Small intestine (tissue), 7 donors: ENCODE results near the gene TRIM59. TPM values are rescaled to one million over a fixed set of nuclear protein-coding genes. Genes with fewer than 3 reads are reported as not detected.
A peak's percentile ranks its signal among the peaks of the same experiment; 100 is the strongest.

Source experiments
- DNase-seq, 2 donors: peaks; one replicate each; pipeline versions ENCODE4 v3.0.0 to v3.0.0-alpha.2; 2013
- FAIRE-seq: peaks from 2 replicates; lab custom pipeline; 2012; peaks lifted over from hg19 to GRCh38; lab: Jason Lieb, UNC
- H3K27ac ChIP-seq, 3 donors: one replicate each; pipeline ENCODE4 v1.5.1; 2013; ENCODE audit warnings: low read length in 2 of 3, mild to moderate bottlenecking in 2 of 3, control low read depth in 1 of 3, inconsistent platforms in 1 of 3, low read depth in 1 of 3, moderate library complexity in 1 of 3
- H3K27me3 ChIP-seq, 3 donors: one replicate each; pipeline ENCODE4 v1.6.1; 2013; ENCODE audit warnings: low read length in 3 of 3, inconsistent platforms in 1 of 3; ENCODE audit not compliant: control insufficient read depth in 3 of 3, insufficient read depth in 3 of 3
- H3K36me3 ChIP-seq, 3 donors: one replicate each; pipeline ENCODE4 v1.6.1; 2013; ENCODE audit warnings: low read length in 3 of 3, inconsistent platforms in 1 of 3, low read depth in 1 of 3, mild to moderate bottlenecking in 1 of 3, moderate library complexity in 1 of 3; ENCODE audit not compliant: control insufficient read depth in 3 of 3, insufficient read depth in 2 of 3
- H3K4me1 ChIP-seq, 3 donors: one replicate each; pipeline ENCODE4 v1.6.1; 2013; ENCODE audit warnings: low read length in 2 of 3, inconsistent platforms in 1 of 3, low read depth in 1 of 3, mild to moderate bottlenecking in 1 of 3, moderate library complexity in 1 of 3; ENCODE audit not compliant: control insufficient read depth in 3 of 3, insufficient read depth in 2 of 3
- H3K4me3 ChIP-seq, 3 donors: one replicate each; pipeline ENCODE4 v1.5.1; 2013; ENCODE audit warnings: low read length in 3 of 3, control low read depth in 1 of 3, inconsistent platforms in 1 of 3, low read depth in 1 of 3, mild to moderate bottlenecking in 1 of 3, moderate library complexity in 1 of 3
- H3K9me3 ChIP-seq, 2 donors: one replicate each; pipeline ENCODE4 v1.6.1; 2013; ENCODE audit warnings: low read depth in 1 of 2, low read length in 1 of 2; ENCODE audit not compliant: control insufficient read depth in 2 of 2, insufficient read depth in 1 of 2
- WGBS, 3 donors: extraction: QIAGEN DNeasy Blood & Tissue Kit; methylation state at CpG; one replicate each; pipeline ENCODE4 v1.1.7; 2013; 5-methylcytosine and 5-hydroxymethylcytosine counted together
- polyA plus RNA-seq, 4 donors: library from polyadenylated mRNA; stranded (reverse) in 3 of 4; unstranded in 1 of 4; fragments of 200-250 nt in 3 of 4; fragments of 120-200 nt in 1 of 4; gene quantifications; one replicate each; pipeline versions ENCODE4 v1.2.1 to v1.2.3, GENCODE V29; 2013
- donor health status: healthy with polysubstance abuse.
- donor health status: control.
- donor health status: control.
- donor health status: Bipolar disorder and iron deficiency.
- donor health status: healthy.

The TRIM59 gene
- polyA plus RNA-seq, 4 donors = 0.54 to 12.2 (median 3.2) TPM

- Histone ChIP-seq H3K9me3 (no peaks in the 10 kb centered on the region), H3K36me3 (peaks cover 3 to 14% (median 4%) of the 10 kb centered on the region in 3 donors), H3K27ac (no peak overlapping the region), H3K4me3 (no peak overlapping the region), H3K4me1 (no peaks in the 10 kb centered on the region), H3K27me3 (no peaks in the 10 kb centered on the region)
- DNase-seq (no peak), FAIRE-seq (no peak)
- 79 to 92% (median 80%) methylated on average over 5 of the region's 5 CpGs for WGBS, 3 donors
Observed at GRCh38 chr3:160437083-160437455, 12.5 kb downstream of the TRIM59 start.

- Histone ChIP-seq H3K4me1 (no peaks in the 10 kb centered on the region), H3K27me3 (no peaks in the 10 kb centered on the region), H3K36me3 (peaks cover 3 to 18% (median 4%) of the 10 kb centered on the region in 3 donors), H3K9me3 (no peaks in the 10 kb centered on the region), H3K4me3 (no peak overlapping the region), H3K27ac (no peak overlapping the region)
- DNase-seq = no peak
- WGBS, 3 donors = 84 to 94% (median 89%) methylated on average over 1 of the region's 1 CpG
- FAIRE-seq = no peak
Observed at GRCh38 chr3:160435747-160436146, 13.8 kb downstream of the TRIM59 start.

DNA sequence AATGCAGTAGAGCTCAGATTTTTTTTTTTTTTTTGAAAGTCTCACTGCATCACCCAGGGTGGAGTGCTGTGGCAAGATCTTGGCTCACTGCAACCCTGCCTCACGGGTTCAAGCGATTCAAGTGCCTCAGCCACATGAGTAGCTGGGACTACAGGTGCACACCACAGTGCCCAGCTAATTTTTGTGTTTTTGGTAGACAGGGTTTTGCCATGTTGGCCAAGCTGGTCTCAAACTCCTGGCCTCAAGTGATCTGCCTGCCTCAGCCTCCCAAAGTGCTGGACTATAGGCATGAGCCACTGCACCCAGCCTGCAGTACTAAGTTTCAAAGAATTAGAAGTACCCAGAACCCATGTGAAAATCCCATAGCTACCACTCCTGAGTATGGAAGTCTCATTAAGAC, 14.5 kb downstream of the TRIM59 start:
- no peaks in the 10 kb centered on the region for H3K9me3 ChIP-seq
- no peaks in the 10 kb centered on the region for H3K27me3 ChIP-seq
- H3K4me3 ChIP-seq = no peak overlapping the region
- peaks cover 3 to 15% (median 3%) of the 10 kb centered on the region in 3 donors for H3K36me3 ChIP-seq
- no peak for DNase-seq
- 91 to 97% (median 94%) methylated on average over 2 of the region's 2 CpGs for WGBS, 3 donors
- H3K4me1 ChIP-seq = no peaks in the 10 kb centered on the region
- H3K27ac ChIP-seq = no peak overlapping the region
- no peak for FAIRE-seq

DNA sequence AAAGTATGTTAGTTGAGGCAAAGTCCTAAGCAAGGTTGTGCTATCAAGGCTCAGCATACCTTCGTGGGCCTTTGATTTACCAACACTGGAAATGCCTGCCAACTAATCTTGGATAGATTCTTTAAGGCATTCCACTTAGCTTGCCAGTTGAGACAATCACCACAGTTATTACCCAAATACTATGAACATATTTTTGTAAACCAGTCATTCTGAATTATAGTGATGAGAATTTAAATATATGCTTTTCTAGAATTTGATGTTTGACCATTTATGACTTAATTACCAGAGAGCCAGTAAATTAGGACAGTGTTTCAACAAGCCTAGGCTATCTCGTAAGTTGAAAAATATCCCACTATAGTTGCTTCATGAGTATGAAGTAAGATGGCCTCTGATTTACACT, 15.5 kb downstream of the TRIM59 start:
- FAIRE-seq = no peak

GRCh38 chr3:160427832-160428424, 21.7 kb downstream of the TRIM59 start:
- no peak for FAIRE-seq

More for the DNA sequence above, 15.5 kb downstream of the TRIM59 start:
- Histone ChIP-seq H3K36me3 (peaks cover 3 to 22% (median 6%) of the 10 kb centered on the region in 3 donors), H3K27me3 (no peaks in the 10 kb centered on the region), H3K4me3 (no peak overlapping the region), H3K27ac (peak overlapping the region in 1 of 3 donors; percentile 20), H3K9me3 (no peaks in the 10 kb centered on the region), H3K4me1 (no peaks in the 10 kb centered on the region)
- DNase-seq = no peak
- 69 to 77% (median 74%) methylated on average over 2 of the region's 2 CpGs for WGBS, 3 donors

DNA sequence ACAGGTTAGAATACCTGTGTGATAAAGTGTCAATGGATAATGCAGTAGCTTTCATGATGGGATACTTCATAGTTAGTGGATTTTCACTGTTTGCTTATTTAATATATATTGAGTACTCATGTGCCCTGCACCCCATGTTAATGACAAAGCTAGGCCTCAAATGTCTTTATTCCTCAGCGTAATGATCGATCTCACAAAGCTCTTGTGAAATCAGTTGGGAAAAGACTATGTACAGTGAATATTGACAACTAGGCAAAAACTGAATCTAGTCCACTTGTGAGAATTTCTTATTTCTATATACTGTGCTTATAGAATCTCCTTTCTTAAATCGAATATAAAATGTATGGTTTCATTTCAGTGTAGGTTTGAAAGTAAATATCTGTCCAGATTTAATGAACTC, 32.3 kb downstream of the TRIM59 start:
- Histone ChIP-seq H3K4me1 (no peaks in the 10 kb centered on the region), H3K4me3 (no peak overlapping the region), H3K36me3 (peaks cover 4 to 16% (median 14%) of the 10 kb centered on the region in 3 donors), H3K9me3 (no peaks in the 10 kb centered on the region), H3K27ac (no peak overlapping the region), H3K27me3 (no peaks in the 10 kb centered on the region)
- DNase-seq (no peak), FAIRE-seq (no peak)
- 76 to 79% (median 79%) methylated on average over 3 of the region's 3 CpGs for WGBS, 3 donors

More at GRCh38 chr3:160427832-160428424, 21.7 kb downstream of the TRIM59 start:
- H3K27ac ChIP-seq = no peak overlapping the region
- no peak for DNase-seq
- 90 to 96% (median 96%) methylated on average over 11 of the region's 11 CpGs for WGBS, 3 donors
- H3K27me3 ChIP-seq = no peaks in the 10 kb centered on the region
- no peak overlapping the region for H3K4me3 ChIP-seq
- no peaks in the 10 kb centered on the region for H3K9me3 ChIP-seq
- peaks cover 3 to 21% (median 15%) of the 10 kb centered on the region in 3 donors for H3K36me3 ChIP-seq
- H3K4me1 ChIP-seq = no peaks in the 10 kb centered on the region

- WGBS, 3 donors = 36 to 37% (median 37%) methylated on average over 3 of the region's 3 CpGs
- Histone ChIP-seq H3K27me3 (no peaks in the 10 kb centered on the region), H3K27ac (no peak overlapping the region), H3K9me3 (no peaks in the 10 kb centered on the region), H3K4me3 (no peak overlapping the region), H3K36me3 (peaks cover 4 to 13% (median 5%) of the 10 kb centered on the region in 3 donors), H3K4me1 (no peaks in the 10 kb centered on the region)
- FAIRE-seq (peak; percentile 75), DNase-seq (peak; percentile 74 to 78)
Observed at GRCh38 chr3:160413613-160414248, 35.9 kb downstream of the TRIM59 start.

DNA sequence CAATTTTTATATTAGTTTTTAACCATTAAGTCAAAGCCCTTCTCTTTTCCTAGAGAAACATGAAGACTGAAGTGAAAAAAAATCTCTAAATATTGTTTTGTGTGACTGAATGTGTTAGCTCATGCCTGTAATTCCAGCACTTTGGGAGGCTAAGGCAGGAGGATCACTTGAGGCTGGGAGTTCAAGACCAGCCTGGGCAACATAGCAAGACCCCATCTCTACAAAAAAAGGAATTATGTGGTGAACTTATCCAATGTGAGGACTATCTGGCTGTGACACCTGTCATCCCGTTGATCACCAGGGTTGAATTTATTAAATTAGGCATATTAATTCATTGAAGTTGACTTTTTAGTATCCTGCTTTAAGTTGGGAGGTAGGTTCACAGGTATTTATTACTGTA, 37.1 kb downstream of the TRIM59 start:
- WGBS, 3 donors = 31 to 54% (median 46%) methylated on average over 1 of the region's 1 CpG

More for the DNA sequence above, 37.1 kb downstream of the TRIM59 start:
- no peaks in the 10 kb centered on the region for H3K27me3 ChIP-seq
- FAIRE-seq = no peak
- H3K36me3 ChIP-seq = peaks cover 4 to 13% (median 5%) of the 10 kb centered on the region in 3 donors
- no peak overlapping the region for H3K27ac ChIP-seq
- no peaks in the 10 kb centered on the region for H3K4me1 ChIP-seq
- H3K4me3 ChIP-seq = no peak overlapping the region
- no peaks in the 10 kb centered on the region for H3K9me3 ChIP-seq
- no peak for DNase-seq
